HG02759 (cell line): Measurements from ENCODE around the gene ADRA2B.

ENCODE experiments used
- ATAC-seq: cut with Tn5 transposase; IDR thresholded peaks from one replicate; pipeline ENCODE4 v1.9.1; 2021; ENCODE audit warnings: mild to moderate bottlenecking, moderate library complexity; ENCODE audit not compliant: unreplicated experiment

The ADRA2B gene

GRCh38 chr2:96138179-96139145 is 22.1 kb upstream of the ADRA2B start, which contains the start of gene ASTL:
ASTL (minus strand) TSS chr2:96138502; CDS start chr2:96138436, 66 bp downstream.
- ATAC-seq: peak; percentile 40

DNA sequence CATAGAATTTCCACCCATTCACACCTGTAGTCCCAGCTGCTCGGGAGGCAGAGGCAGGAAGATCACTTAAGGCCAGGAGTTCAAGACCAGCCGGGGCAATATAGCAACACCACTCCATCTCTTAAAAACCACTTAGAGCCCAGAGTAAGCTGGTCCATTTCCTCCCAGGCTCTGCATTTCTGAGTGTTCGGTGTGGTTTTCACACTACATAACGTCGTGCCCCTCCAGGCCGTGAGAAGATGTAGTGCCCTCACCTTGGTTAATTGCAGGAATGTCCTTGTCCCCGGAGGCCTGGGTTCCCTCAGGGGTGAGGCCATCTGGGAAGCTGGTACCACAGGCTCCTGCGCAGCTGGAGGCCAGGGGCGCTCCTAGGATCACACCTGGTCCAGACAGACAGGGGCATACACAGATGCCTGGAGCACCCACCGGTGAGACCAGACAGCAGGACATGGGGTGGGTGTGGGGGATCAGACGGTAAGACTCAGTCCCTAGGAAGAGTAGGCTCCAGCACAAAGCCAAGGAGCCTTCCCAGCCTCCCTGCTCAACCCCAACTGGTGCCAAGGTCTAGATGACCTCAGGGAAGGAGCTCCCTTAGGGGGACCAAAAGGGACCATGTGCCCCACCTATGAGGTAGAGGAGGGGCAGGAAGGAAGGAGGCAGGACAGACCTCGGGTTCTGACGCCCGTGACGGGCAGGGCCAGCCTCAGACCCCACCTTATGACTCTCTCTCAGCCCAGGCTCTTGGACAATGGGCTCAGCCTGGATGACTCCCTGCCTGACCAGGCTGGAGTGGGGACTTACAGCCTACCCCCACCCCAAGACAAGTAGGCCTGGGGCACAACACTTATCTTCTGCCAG is 21.2 kb upstream of the ADRA2B start:
- no peak for ATAC-seq

GRCh38 chr2:96136129-96136720 is 19.9 kb upstream of the ADRA2B start:
- no peak for ATAC-seq

GRCh38 chr2:96135621-96136020 is 19.2 kb upstream of the ADRA2B start:
- no peak for ATAC-seq

- ATAC-seq: no peak
These were observed 18.8 kb upstream of the ADRA2B start for GRCh38 chr2:96135171-96135570.

DNA sequence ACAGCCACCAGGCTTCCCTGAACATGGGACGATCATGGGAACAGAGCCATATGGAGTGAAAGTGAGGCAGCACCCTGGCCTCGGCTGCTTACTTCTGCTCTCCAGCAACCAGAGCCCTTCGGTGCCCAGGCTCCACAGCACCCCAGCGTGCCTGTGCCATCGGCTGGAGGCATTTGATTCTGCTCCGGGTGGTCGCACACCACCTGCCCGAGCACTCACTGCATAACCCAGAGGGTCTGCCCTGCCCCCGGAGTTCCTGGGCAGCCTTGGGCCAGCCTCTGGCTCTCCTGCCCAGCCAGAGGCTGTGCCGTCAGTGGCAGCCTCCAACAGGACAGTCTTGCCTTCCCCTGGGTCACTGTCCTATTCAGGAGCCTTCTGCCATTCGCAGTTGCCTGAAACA is 18.1 kb upstream of the ADRA2B start:
- no peak for ATAC-seq

DNA sequence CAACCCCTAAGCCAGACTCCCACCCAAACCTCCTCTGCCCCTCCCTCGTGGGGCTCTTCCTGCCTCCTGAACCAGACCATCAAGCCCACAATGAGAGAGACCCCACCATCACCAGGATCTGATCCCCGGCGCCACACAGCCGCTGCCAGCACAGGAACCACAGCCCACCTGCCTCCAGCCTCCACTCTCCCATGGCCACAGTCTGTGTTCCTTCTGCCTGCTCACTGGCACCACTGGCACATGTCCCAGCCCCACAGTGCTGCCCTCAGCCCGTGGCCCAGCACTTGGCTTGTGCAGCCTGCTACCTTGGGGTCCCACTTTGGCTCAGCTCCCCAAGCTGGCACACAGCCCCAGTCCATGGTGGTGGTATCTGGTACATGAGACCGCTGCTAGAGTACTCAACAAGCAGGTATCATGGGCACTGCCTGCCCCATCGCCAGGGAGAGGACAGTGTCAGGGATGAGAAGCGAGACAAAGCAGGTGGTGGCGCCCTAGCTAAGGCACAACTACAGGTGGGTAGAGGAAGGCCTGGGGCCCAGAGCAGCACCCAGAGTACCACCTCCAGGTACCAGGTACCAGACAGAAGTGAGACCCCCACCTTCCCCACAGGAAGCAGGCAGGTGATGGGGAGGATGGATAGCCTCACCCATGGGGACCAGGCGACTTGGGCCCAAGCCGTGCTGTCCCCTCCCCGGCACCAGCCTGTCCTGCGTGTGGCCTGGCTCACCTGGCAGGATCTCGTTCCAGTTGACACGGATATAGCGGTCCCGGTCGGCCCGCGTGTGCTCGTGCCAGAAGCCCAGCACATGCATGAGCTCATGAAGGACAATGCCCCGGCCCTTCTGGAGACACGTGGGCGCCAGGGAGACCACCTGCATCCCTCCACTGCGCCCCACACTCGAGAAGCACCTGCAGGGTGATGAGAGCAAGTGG is 15.7 kb upstream of the ADRA2B start:
- ATAC-seq: no peak

DNA sequence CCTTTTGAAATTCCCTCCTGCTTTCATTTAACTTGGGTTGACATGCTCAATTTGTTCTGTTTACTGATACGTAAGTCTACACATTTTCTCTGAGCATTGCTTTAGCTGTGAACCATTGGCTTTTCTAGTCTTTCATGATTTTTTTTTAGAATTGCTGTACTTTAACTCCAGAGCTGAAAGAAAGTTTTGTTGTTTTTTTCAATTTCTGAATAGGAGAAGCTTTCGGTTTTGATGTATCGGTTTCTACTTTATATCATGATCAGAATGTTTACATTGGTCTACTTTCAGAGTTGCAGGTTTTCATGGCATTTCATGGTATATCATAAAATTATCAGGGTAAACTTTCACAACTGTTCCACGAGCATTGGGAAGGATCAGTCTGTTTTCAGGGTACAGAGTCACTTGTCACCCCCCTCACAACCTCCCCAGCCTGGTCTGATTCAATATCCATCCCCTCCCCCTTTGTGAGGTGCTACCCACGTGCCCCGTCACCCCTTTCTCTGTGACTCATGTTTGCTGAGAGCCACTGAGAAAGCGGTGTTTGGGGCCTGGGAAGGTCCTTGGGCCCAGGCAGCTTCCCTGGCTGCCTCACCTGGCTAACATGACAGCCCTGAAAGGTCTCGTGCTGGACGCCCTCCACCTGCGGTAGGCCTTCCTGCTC is 14.9 kb upstream of the ADRA2B start:
- ATAC-seq: no peak

- ATAC-seq: no peak
These were observed 14.1 kb upstream of the ADRA2B start for GRCh38 chr2:96130483-96130882.

GRCh38 chr2:96129528-96130120 is 13.3 kb upstream of the ADRA2B start:
- no peak for ATAC-seq

DNA sequence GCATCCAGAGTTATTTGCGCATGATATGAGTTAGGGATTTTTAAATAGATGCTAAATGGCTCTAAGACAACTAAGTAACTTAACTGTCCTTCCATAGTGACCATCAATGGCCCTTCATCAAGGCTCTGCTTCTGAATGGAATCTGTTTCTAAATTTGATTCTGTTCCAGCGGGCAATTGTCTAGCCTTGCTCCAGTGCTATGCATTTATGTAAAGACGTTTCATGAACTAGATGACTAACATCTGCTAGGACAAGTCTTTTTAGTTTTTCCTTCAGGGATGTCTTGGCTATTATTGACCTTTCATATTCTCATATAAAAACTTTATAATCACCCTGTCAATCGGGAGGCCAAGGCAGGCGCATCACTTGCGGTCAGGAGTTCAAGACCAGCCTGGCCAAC is 12.1 kb upstream of the ADRA2B start:
- ATAC-seq: no peak

DNA sequence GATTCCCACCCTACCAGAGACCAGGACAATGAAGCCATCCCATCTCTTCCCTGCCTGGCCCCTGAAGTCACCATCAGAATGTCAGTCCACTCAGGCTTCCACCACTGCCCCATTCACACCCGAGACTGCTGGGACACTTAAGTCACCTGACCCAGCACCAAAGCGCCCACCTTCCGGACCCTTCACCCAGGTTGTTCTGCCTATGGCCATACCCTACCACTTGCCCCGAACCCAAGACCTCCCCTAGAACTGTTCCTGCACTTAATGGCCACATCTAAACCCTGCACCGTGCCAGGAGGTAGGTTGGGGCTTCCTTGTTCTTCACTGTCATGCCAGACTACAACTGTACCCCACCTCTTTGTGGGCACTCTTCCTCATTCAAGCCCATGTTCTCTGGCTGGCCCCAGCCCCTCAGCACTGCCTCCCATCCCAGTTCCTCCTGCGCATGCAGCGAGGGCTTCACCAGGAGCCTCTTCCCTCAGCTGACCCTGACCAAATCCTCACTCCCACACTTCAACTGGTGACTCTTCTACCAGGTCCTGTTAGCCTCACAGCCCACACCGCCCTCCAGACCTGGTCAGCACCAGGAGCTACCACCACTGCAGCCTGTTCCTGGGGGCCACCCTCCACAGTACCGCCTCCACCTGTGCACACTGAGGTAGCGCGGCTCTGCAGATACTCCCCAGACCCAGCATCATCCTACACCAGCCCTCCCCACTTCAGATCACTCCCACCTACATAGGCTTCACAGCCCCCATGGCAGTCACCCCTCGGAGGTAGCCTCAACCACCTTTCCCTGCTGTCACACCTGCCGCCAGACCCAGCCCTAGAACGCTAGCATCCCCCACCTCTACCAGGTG is 8.3 kb upstream of the ADRA2B start:
- ATAC-seq: no peak

- no peak for ATAC-seq
These were observed 7.6 kb upstream of the ADRA2B start for GRCh38 chr2:96123936-96124335.

- ATAC-seq: no peak
These were observed 6.9 kb upstream of the ADRA2B start for GRCh38 chr2:96123290-96123689.

DNA sequence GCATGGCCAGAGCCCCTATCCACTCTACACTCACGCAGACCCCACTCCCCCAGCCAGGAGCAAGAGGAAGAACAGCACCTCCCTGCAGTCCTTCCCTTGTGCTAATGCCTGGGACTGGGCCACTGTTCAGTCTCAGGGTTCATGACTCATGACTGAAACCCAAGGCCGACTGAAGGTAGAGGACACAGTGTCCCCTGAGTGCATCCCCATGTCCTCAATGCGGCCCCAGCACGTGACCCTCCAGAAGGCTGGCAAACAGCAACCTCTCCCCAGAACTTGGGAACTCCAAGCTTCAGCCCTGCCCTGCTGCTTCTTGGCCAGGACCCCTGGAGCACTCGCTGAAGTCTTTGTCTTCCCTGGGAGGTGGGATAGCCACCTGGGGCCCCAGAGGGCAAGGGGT is 6.0 kb upstream of the ADRA2B start:
- no peak for ATAC-seq

DNA sequence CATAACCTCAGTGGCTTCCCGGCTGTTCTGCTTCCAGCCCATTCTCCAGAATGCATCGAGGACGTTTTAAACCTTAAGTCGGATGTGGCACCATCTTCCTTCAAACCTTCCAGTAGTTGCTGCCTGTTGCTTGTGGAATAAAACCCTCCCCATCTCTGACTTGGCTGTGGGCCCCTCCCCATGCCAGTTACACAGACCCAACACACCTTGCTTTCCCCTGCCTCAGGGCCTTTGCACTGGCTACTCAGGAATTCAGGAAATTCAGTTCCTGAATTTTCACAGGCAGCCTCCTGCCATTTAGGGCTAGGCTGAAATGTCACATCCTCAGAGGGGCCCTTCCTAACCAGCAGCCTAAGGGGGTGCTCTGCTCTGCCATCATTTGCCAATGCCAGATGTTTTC is 5.0 kb upstream of the ADRA2B start:
- ATAC-seq: no peak

DNA sequence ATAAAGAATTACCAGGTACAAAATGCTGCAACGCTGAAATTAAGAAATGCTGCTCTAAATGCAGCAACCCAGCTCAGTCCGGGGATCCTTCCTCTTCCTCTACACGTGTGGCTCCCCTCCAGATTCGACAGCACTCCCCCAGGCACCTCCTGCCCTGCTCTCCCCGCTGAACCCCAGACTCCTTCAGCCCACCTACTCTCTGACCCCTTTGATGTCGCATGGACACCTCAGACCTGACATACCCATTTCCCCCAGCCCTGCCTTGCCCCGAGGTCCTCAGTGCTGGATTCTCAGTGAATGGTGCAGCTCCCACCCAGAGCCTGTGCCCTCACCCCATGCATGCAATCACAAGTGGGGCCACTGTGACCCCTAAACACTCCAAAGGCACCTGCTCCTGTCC is 4.6 kb upstream of the ADRA2B start:
- no peak for ATAC-seq

GRCh38 chr2:96120091-96120720 is 3.8 kb upstream of the ADRA2B start:
- no peak for ATAC-seq
